ENCODE measurements around the gene SENP5. TPM values are rescaled to one million over a fixed set of nuclear protein-coding genes. Genes with fewer than 3 reads are reported as not detected.

The SENP5 gene
- total RNA-seq, 1 donor from 2014 or later: 81.4 TPM

GRCh38 chr3:196889844-196890708, 22.4 kb downstream of the SENP5 start:
- peak; percentile 8 for DNase-seq

DNA sequence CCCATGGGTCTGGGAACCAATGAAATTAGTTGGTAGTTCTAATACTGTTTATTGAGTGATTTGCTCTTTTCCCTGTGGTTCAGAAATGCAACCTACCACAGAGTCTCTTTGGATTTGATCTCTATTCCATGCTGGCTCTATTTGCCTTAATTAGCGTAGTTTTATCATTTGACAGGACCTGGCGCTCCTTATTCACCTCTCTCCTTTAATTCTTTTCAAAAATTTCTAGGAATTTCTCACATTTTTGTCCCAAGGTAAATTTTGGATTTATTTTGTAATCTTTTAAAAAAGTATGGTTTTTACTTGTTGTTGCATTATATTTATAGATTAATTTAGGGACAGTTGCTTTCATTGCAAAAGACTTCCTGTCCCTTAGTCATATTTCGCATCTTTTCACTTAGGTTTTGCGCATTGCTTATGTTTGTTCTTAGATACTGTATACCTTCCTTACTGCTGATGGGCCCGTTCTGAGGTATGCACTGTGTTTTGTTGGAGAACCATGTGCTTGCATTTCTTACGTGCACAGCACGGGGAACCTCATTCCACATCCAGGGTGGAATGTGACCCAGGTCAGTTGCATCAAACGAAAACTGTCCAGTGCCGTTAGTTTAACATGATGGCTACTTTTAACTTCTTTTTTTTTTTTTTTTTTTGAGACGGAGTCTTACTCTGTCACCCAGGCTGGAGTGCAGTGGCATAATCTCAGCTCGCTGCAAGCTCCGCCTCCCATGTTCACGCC, 27.0 kb downstream of the SENP5 start:
- no peak for DNase-seq

GRCh38 chr3:196896229-196896628, 28.5 kb downstream of the SENP5 start:
- DNase-seq: no peak

- DNase-seq: no peak
Observed at GRCh38 chr3:196901768-196902167, 34.0 kb downstream of the SENP5 start.

- no peak for DNase-seq
Observed at GRCh38 chr3:196902296-196902695, 34.6 kb downstream of the SENP5 start.

- peak; percentile 10 for DNase-seq
Observed at GRCh38 chr3:196903740-196904139, 36.0 kb downstream of the SENP5 start.

GRCh38 chr3:196914866-196915265, 47.1 kb downstream of the SENP5 start:
- DNase-seq: no peak

DNA sequence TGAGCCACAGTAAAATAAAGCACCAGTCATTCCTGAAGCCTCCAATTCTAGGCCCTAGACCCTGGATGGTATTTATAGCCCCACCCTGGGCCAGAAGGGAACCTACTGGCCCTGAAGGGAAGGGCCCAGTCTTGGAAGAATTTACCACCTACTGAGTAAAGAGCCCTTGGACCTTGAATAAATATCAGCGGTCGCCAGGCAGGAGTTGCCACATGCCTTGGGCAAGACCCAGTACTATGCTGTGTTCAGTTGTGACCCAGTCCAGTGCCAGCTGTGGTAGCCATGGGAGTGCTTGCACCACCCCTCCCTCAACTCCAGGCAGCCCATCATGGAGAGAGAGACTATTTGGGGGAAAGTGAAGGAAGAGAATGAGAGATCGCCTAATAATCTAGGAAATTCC, 47.7 kb downstream of the SENP5 start:
- DNase-seq: no peak

GRCh38 chr3:196916221-196916620, 48.5 kb downstream of the SENP5 start:
- no peak for DNase-seq

- DNase-seq: no peak
Observed at GRCh38 chr3:196916995-196917394, 49.3 kb downstream of the SENP5 start.

GRCh38 chr3:196918968-196919367, 51.2 kb downstream of the SENP5 start:
- DNase-seq: no peak

GRCh38 chr3:196920733-196921132, 53.0 kb downstream of the SENP5 start:
- DNase-seq: no peak

GRCh38 chr3:196927571-196928453, 60.1 kb downstream of the SENP5 start:
- no peak for DNase-seq

- DNase-seq: no peak
Observed at GRCh38 chr3:196931157-196931556, 63.4 kb downstream of the SENP5 start.

GRCh38 chr3:196931828-196932587, 64.3 kb downstream of the SENP5 start:
- peak; percentile 29 for DNase-seq

DNA sequence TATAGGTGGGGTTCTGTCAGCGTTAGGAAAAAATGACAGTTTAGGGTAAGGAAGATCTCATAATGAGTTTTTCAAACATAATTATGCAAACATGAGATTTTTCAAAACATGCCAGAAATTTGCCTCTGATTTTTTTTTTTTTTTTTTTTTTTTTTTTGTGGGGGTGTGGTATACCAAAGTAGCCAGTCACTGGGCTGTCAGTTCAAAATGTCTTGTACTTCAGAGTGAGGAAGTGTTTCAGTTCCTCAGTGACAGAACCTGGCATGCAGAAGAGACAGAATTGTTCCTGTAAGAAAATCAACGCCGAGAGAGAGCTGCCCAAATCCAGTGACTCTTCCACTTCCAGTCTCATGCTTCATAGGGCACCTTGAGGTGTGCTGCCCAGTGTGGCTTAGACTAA, 64.9 kb downstream of the SENP5 start:
- DNase-seq: no peak

- no peak for DNase-seq
Observed at GRCh38 chr3:196936288-196936687, 68.6 kb downstream of the SENP5 start.

DNA sequence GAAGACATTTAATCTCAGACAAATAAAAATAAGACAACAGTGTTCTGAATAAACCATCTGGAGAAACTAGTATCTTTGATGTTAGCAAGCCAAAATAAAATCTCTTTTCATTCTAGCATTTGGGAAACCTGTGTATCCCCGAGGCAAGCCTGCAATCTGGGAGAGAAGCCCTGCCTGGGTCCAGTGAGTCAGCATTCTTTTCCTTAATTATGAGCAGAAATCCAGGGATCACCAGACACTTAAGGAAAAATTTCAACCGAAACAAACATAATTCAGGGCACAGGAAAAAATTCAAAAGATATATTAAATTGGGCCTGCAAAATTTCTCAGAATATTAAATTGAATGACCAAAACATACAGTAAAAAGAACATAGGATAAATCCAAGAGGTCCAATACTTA, 70.4 kb downstream of the SENP5 start:
- no peak for DNase-seq

DNA sequence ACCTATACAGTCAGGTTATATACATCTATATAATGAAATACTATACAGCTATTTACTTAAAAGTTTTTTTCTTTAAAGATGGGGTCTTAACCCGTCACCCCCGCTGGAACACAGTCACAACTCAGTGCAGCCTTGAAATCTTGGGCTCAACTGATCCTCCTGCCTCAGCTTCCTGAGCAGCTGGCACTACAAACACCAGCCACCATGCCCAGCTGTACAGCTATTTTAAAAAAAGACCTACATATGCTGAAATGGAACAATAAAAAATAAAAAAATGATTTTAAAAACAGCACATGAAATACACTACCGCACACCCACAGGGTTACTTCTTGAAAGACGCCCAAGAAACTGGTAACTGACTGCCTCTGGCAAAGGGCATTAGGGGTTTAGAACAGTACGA, 70.9 kb downstream of the SENP5 start:
- no peak for DNase-seq

GRCh38 chr3:196941729-196942225, 74.1 kb downstream of the SENP5 start:
- no peak for DNase-seq

GRCh38 chr3:196942226-196942914, 74.7 kb downstream of the SENP5 start, which contains the start of gene NCBP2:
TSS of gene NCBP2 (minus strand) at chr3:196942528. CDS start at chr3:196942503, 25 bp downstream.
- DNase-seq: peak; percentile 99

Data from tongue (tissue), 2 donors.